IMR-90 (cell line): ENCODE results near the gene HTR3E. TPM values are rescaled to one million over a fixed set of nuclear protein-coding genes. Genes with fewer than 3 reads are reported as not detected.

Source experiments
- ATAC-seq: fragments of 200-7000 bp; cut with Tn5 transposase; 2 replicates; pipeline ENCODE4 v1.9.1; 2020; ENCODE audit warnings: low read depth, mild to moderate bottlenecking, moderate library complexity
- BruUV-seq: library from RNA; stranded (reverse); fragments of 400-500 nt; replicated peaks from 2 replicates; lab custom pipeline; 2021; lab: Mats Ljungman, UMichigan
- CTCF ChIA-PET: fragments of 300-600 bp; formaldehyde crosslinking; extraction: SDS; loops from one replicate; lab custom pipeline; 2021; ENCODE audit warnings: antibody characterized with exemption; lab: Yijun Ruan, JAX
- POLR2A ChIA-PET: fragments of 300-600 bp; sonication (Branson Sonifier 250); formaldehyde crosslinking; loops from one replicate; lab custom pipeline; 2022; ENCODE audit warnings: antibody characterized with exemption; ENCODE audit not compliant: unreplicated experiment; lab: Charles Lee
- DNase-seq: peaks from one replicate; pipeline ENCODE4 v3.0.0; 2013
- H2AFZ ChIP-seq: replicated peaks from 2 replicates; pipeline ENCODE3; 2013; ENCODE audit warnings: low read length, mild to moderate bottlenecking; ENCODE audit not compliant: poor library complexity
- H2AK5ac ChIP-seq: 2 replicates; pipeline ENCODE4 v1.6.1; 2013; ENCODE audit warnings: low read depth, low read length, inconsistent platforms
- H2AK9ac ChIP-seq: replicated peaks from 2 replicates; pipeline ENCODE3; 2013; ENCODE audit warnings: mild to moderate bottlenecking, low read depth, low read length, moderate library complexity; ENCODE audit not compliant: poor library complexity
- H2BK120ac ChIP-seq: 2 replicates; pipeline ENCODE4 v1.6.1; 2013; ENCODE audit warnings: low read depth, low read length, inconsistent platforms
- H2BK15ac ChIP-seq: 3 replicates; pipeline ENCODE4 v1.6.1; 2013; ENCODE audit warnings: low read depth, low read length, inconsistent platforms
- H2BK20ac ChIP-seq: 2 replicates; pipeline ENCODE4 v1.6.1; 2013; ENCODE audit warnings: low read depth, mild to moderate bottlenecking, inconsistent platforms, low read length, moderate library complexity
- H2BK5ac ChIP-seq: 2 replicates; pipeline ENCODE4 v1.6.1; 2013; ENCODE audit warnings: mild to moderate bottlenecking, low read depth, low read length, inconsistent platforms; ENCODE audit not compliant: poor library complexity, severe bottlenecking
- H3K14ac ChIP-seq: replicated peaks from 2 replicates; pipeline ENCODE4 v1.6.1; 2013; ENCODE audit warnings: low read depth, low read length, inconsistent platforms
- H3K18ac ChIP-seq: 2 replicates; pipeline ENCODE4 v1.6.1; 2013; ENCODE audit warnings: low read depth, low read length, control low read depth
- H3K23ac ChIP-seq: 2 replicates; pipeline ENCODE4 v1.6.1; 2013; ENCODE audit warnings: low read depth, low read length, inconsistent platforms
- H3K27ac ChIP-seq: 2 replicates; pipeline ENCODE4 v1.5.1; 2013; ENCODE audit warnings: mild to moderate bottlenecking, control low read depth, low read length; ENCODE audit not compliant: insufficient read depth
- H3K27me3 ChIP-seq: 2 replicates; pipeline ENCODE4 v1.6.1; 2013; ENCODE audit warnings: low read length; ENCODE audit not compliant: control insufficient read depth, insufficient read depth
- H3K36me3 ChIP-seq: 2 replicates; pipeline ENCODE4 v1.6.1; 2013; ENCODE audit warnings: low read length, mixed read lengths; ENCODE audit not compliant: control insufficient read depth, insufficient read depth
- H3K4ac ChIP-seq: 2 replicates; pipeline ENCODE4 v1.6.1; 2013; ENCODE audit warnings: low read depth, low read length, inconsistent platforms
- H3K4me1 ChIP-seq: 2 replicates; pipeline ENCODE4 v1.6.1; 2013; ENCODE audit warnings: low read length, mixed read lengths; ENCODE audit not compliant: control insufficient read depth, insufficient read depth
- H3K4me2 ChIP-seq: 2 replicates; pipeline ENCODE4 v1.6.1; 2013; ENCODE audit warnings: low read depth, mild to moderate bottlenecking, control low read depth, low read length, moderate library complexity
- H3K4me3 ChIP-seq: 2 replicates; pipeline ENCODE4 v1.5.1; 2013; ENCODE audit warnings: low read depth, mild to moderate bottlenecking, control low read depth, low read length, moderate library complexity; ENCODE audit not compliant: insufficient read depth
- H3K56ac ChIP-seq: 2 replicates; pipeline ENCODE4 v1.6.1; 2013; ENCODE audit warnings: low read length, inconsistent platforms; ENCODE audit not compliant: insufficient read depth; ENCODE audit errors: extremely low read depth
- H3K79me1 ChIP-seq, 2 experiments: 2 replicates each; pipeline ENCODE4 v1.6.1; 2013; ENCODE audit warnings: low read length in 2 of 2, inconsistent platforms in 1 of 2, low read depth in 1 of 2
- H3K9ac ChIP-seq: 2 replicates; pipeline ENCODE4 v1.6.1; 2013; ENCODE audit warnings: low read depth, low read length, control low read depth
- H3K9me1 ChIP-seq: 2 replicates; pipeline ENCODE4 v1.6.1; 2013; ENCODE audit warnings: low read length, inconsistent platforms; ENCODE audit not compliant: insufficient read depth
- H3K9me3 ChIP-seq: 2 replicates; pipeline ENCODE4 v1.6.1; 2013; ENCODE audit warnings: low read length; ENCODE audit not compliant: control insufficient read depth, insufficient read depth
- H4K20me1 ChIP-seq: 2 replicates; pipeline ENCODE4 v1.6.1; 2013; ENCODE audit warnings: low read length, inconsistent platforms; ENCODE audit not compliant: insufficient read depth
- H4K5ac ChIP-seq: 2 replicates; pipeline ENCODE4 v1.6.1; 2013; ENCODE audit warnings: mild to moderate bottlenecking, low read depth, low read length, control low read depth
- H4K8ac ChIP-seq, 2 experiments: 2 replicates each; pipeline ENCODE4 v1.6.1; 2013; ENCODE audit warnings: low read depth in 2 of 2, low read length in 2 of 2, control low read depth in 1 of 2, inconsistent platforms in 1 of 2
- H4K91ac ChIP-seq: 2 replicates; pipeline ENCODE4 v1.6.1; 2013; ENCODE audit warnings: low read depth, low read length, inconsistent platforms; ENCODE audit not compliant: insufficient read depth
- BHLHE40 ChIP-seq: fragments of 150-350 bp; IDR thresholded peaks from 2 replicates; pipeline ENCODE4 v1.6.1; 2016; ENCODE audit warnings: mild to moderate bottlenecking, low read depth, low read length
- CHD1 ChIP-seq: IDR thresholded peaks from 2 replicates; pipeline ENCODE4 v1.6.1; 2012; ENCODE audit warnings: low read depth, low read length, improper control_type of control experiment
- CTCF ChIP-seq: conservative IDR thresholded peaks from 2 replicates; pipeline ENCODE4 v1.5.1; 2012; ENCODE audit warnings: mild to moderate bottlenecking, low read depth, low read length, improper control_type of control experiment
- ELK1 ChIP-seq: fragments of 150-350 bp; IDR thresholded peaks from 2 replicates; pipeline ENCODE4 v1.6.1; 2016; ENCODE audit warnings: low read depth, mild to moderate bottlenecking, low read length, moderate library complexity, borderline replicate concordance
- FOS ChIP-seq: fragments of 150-350 bp; IDR thresholded peaks from 2 replicates; pipeline ENCODE4 v1.6.1; 2016; ENCODE audit warnings: low read depth, low read length
- MAFK ChIP-seq: IDR thresholded peaks from 2 replicates; pipeline ENCODE4 v1.6.1; 2012; ENCODE audit warnings: low read depth, low read length, improper control_type of control experiment
- MAZ ChIP-seq: IDR thresholded peaks from 2 replicates; pipeline ENCODE4 v1.6.1; 2012; ENCODE audit warnings: low read depth, mild to moderate bottlenecking, low read length, improper control_type of control experiment, moderate library complexity, borderline replicate concordance
- MXI1 ChIP-seq: IDR thresholded peaks from 2 replicates; pipeline ENCODE4 v1.6.1; 2012; ENCODE audit warnings: low read depth, mild to moderate bottlenecking, low read length, moderate library complexity, borderline replicate concordance
- NFE2L2 ChIP-seq: fragments of 150-350 bp; IDR thresholded peaks from 2 replicates; pipeline ENCODE4 v1.6.1; 2016; ENCODE audit warnings: low read depth, mild to moderate bottlenecking, low read length
- RAD21 ChIP-seq: IDR thresholded peaks from 2 replicates; pipeline ENCODE4 v1.6.1; 2012; ENCODE audit warnings: low read length, improper control_type of control experiment
- SMC3 ChIP-seq: fragments of 150-350 bp; IDR thresholded peaks from 2 replicates; pipeline ENCODE4 v1.6.1; 2016; ENCODE audit warnings: low read depth, mild to moderate bottlenecking, antibody characterized with exemption, low read length, moderate library complexity
- USF2 ChIP-seq: fragments of 150-350 bp; IDR thresholded peaks from 2 replicates; pipeline ENCODE4 v1.6.1; 2017; ENCODE audit warnings: mild to moderate bottlenecking, antibody characterized with exemption, low read length, low read depth
- WGBS, 2 experiments: methylation state at CpG; one replicate each; pipeline versions ENCODE4 v1.1.5 to v1.1.7; 2013; ENCODE audit warnings: missing lambda C conversion rate in 2 of 2; ENCODE audit not compliant: insufficient read length in 1 of 2; ENCODE audit errors: extremely low coverage in 2 of 2; 5-methylcytosine and 5-hydroxymethylcytosine counted together
- dilution Hi-C: fragments of 300-500 bp; cut with HindIII; formaldehyde crosslinking; loops from one replicate; pipeline ENCODE4 v1.14.3; 2018; ENCODE audit warnings: low sequenced_read_pairs; ENCODE audit not compliant: unreplicated experiment
- in situ Hi-C: fragments of 300-500 bp; cut with MboI; formaldehyde crosslinking; loops from 3 replicates; pipeline ENCODE4 v1.14.3; 2019; ENCODE audit warnings: low sequenced_read_pairs, inconsistent platforms, mixed read lengths
- intact Hi-C: fragments of 100-400 bp; cut with micrococcal nuclease; formaldehyde crosslinking; loops from 2 replicates; pipeline ENCODE4 v1.10.0; 2022
- polyA plus RNA-seq, 3 experiments: library from polyadenylated mRNA; depleted of rRNA; stranded (reverse); fragments of >200 nt; gene quantifications; 2 replicates each; pipeline ENCODE4 v1.2.3, GENCODE V29; 2012; ENCODE audit warnings: low replicate concordance in 1 of 3
- total RNA-seq: library from RNA; depleted of rRNA; stranded (reverse); fragments of >200 nt; gene quantifications from 2 replicates; pipeline ENCODE4 v1.2.3, GENCODE V29; 2012

HTR3E gene
- total and polyA plus RNA-seq, 2 of the 4 experiments (the other 2 are of a cell fraction): not detected

- POLR2A ChIA-PET: no interaction called here
- no peak for ATAC-seq
These were observed 20.8 kb downstream of the HTR3E start for GRCh38 chr3:184117636-184118035.

More at GRCh38 chr3:184117636-184118035, 20.8 kb downstream of the HTR3E start:
- Histone ChIP-seq H2BK20ac (no peak overlapping the region), H2AFZ (no peak overlapping the region), H3K9me1 (no peaks in the 10 kb centered on the region), H3K18ac (no peak overlapping the region), H3K9me3 (no peaks in the 10 kb centered on the region), H3K27ac (no peak overlapping the region), H2BK120ac (no peak overlapping the region), H2BK15ac (no peak overlapping the region), H3K79me1 (no peaks in the 10 kb centered on the region), H4K20me1 (no peaks in the 10 kb centered on the region), H2AK9ac (no peak overlapping the region), H3K27me3 (peaks cover 11% of the 10 kb centered on the region), H3K4me3 (no peak overlapping the region), H2AK5ac (no peak overlapping the region), H4K91ac (no peak overlapping the region), H3K4ac (no peak overlapping the region), H3K14ac (no peak overlapping the region), H3K23ac (no peak overlapping the region), H3K56ac (no peak overlapping the region), H3K9ac (no peak overlapping the region), H2BK5ac (no peak overlapping the region), H4K5ac (no peak overlapping the region), H3K4me1 (no peaks in the 10 kb centered on the region), H4K8ac (no peak overlapping the region), H3K4me2 (no peak overlapping the region), H3K36me3 (no peaks in the 10 kb centered on the region)
- dilution Hi-C loops (no loop called here), intact Hi-C loops (no loop called here), in situ Hi-C loops (no loop called here)
- WGBS, 2 experiments: no CpG with 5 or more reads among the region's 6 CpGs
- CTCF ChIA-PET: no interaction called here
- DNase-seq: no peak
- TF ChIP-seq NFE2L2 (no peak), RAD21 (no peak), ELK1 (no peak), CTCF (no peak), BHLHE40 (no peak), FOS (no peak), CHD1 (no peak), USF2 (no peak), MXI1 (no peak), MAFK (no peak), MAZ (no peak), SMC3 (no peak)
- no TSS peak for BruUV-seq
